Neural progenitor cell (in vitro differentiated cells): ENCODE results near the gene MERTK. TPM values are rescaled to one million over a fixed set of nuclear protein-coding genes. Genes with fewer than 3 reads are reported as not detected.

Experiments
- DNase-seq: peaks from one replicate; pipeline ENCODE4 v3.0.0-alpha.2; 2016; ENCODE audit warnings: low spot score
- H2AFZ ChIP-seq: fragments of 200-600 bp; sonication (generic); replicated peaks from 2 replicates; pipeline ENCODE4 v1.6.1; 2016; ENCODE audit warnings: antibody characterized with exemption
- H3F3A ChIP-seq: fragments of 200-600 bp; sonication (generic); 2 replicates; pipeline ENCODE4 v1.6.1; 2016; ENCODE audit warnings: antibody characterized with exemption, low read depth
- H3K27ac ChIP-seq: fragments of 200-600 bp; sonication (generic); 2 replicates; pipeline ENCODE4 v1.5.1; 2016; ENCODE audit warnings: mild to moderate bottlenecking
- H3K27me3 ChIP-seq: fragments of 200-600 bp; sonication (generic); 2 replicates; pipeline ENCODE4 v1.6.1; 2016; ENCODE audit warnings: mild to moderate bottlenecking, moderate library complexity
- H3K36me3 ChIP-seq: fragments of 200-600 bp; sonication (generic); 2 replicates; pipeline ENCODE4 v1.5.1; 2016
- H3K4me1 ChIP-seq: fragments of 200-600 bp; sonication (generic); 2 replicates; pipeline ENCODE4 v1.6.1; 2016; ENCODE audit warnings: mixed run types
- H3K4me2 ChIP-seq: fragments of 200-600 bp; sonication (generic); 2 replicates; pipeline ENCODE4 v1.6.1; 2016
- H3K4me3 ChIP-seq: fragments of 200-600 bp; sonication (generic); 2 replicates; pipeline ENCODE4 v1.5.1; 2016
- H3K79me2 ChIP-seq: fragments of 200-600 bp; sonication (generic); 2 replicates; pipeline ENCODE4 v1.6.1; 2016; ENCODE audit warnings: low read depth
- H3K9ac ChIP-seq: fragments of 200-600 bp; sonication (generic); 2 replicates; pipeline ENCODE4 v1.6.1; 2016
- H3K9me3 ChIP-seq: fragments of 200-600 bp; sonication (generic); 2 replicates; pipeline ENCODE4 v1.5.1; 2016; ENCODE audit warnings: low read depth
- H4K20me1 ChIP-seq: fragments of 200-600 bp; sonication (generic); 2 replicates; pipeline ENCODE4 v1.6.1; 2016; ENCODE audit warnings: low read depth
- H3K27ac Mint-ChIP-seq: 3 replicates; pipeline ENCODE4 v1.8.0; 2021; ENCODE audit warnings: mixed read lengths
- H3K27me3 Mint-ChIP-seq: 2 replicates; pipeline ENCODE4 v1.8.0; 2022; ENCODE audit warnings: low read depth, mild to moderate bottlenecking, inconsistent platforms, moderate library complexity, mixed read lengths; ENCODE audit not compliant: insufficient read depth
- H3K36me3 Mint-ChIP-seq: 3 replicates; pipeline ENCODE4 v1.8.0; 2021; ENCODE audit warnings: mixed read lengths
- H3K4me1 Mint-ChIP-seq: 3 replicates; pipeline ENCODE4 v1.8.0; 2021; ENCODE audit warnings: mixed read lengths
- H3K4me3 Mint-ChIP-seq: 3 replicates; pipeline ENCODE4 v1.8.0; 2021; ENCODE audit warnings: mild to moderate bottlenecking, moderate library complexity, mixed read lengths
- H3K9me3 Mint-ChIP-seq: 3 replicates; pipeline ENCODE4 v1.8.0; 2020; ENCODE audit warnings: mixed read lengths
- EZH2 ChIP-seq: fragments of 200-600 bp; sonication (generic); IDR thresholded peaks from 2 replicates; pipeline ENCODE4 v1.6.1; 2017; ENCODE audit warnings: antibody characterized with exemption, mild to moderate bottlenecking, moderate library complexity
- EZH2phosphoT487 ChIP-seq: fragments of 200-600 bp; sonication (generic); IDR thresholded peaks from 2 replicates; pipeline ENCODE4 v1.6.1; 2017; ENCODE audit warnings: antibody characterized with exemption
- total RNA-seq: library from RNA; depleted of rRNA; stranded (reverse); fragments of >200 nt; gene quantifications from 2 replicates; pipeline ENCODE4 v1.2.3, GENCODE V29; 2015; ENCODE audit warnings: low replicate concordance
- TF ChIP-seq, protein P1 (sequence below): fragments of 200-600 bp; sonication (generic); IDR thresholded peaks from 2 replicates; pipeline ENCODE4 v1.5.1; 2017; ENCODE audit warnings: antibody characterized with exemption, mild to moderate bottlenecking

Gene MERTK
- total RNA-seq, 1 donor from 2014 or later: 6.1 TPM

DNA sequence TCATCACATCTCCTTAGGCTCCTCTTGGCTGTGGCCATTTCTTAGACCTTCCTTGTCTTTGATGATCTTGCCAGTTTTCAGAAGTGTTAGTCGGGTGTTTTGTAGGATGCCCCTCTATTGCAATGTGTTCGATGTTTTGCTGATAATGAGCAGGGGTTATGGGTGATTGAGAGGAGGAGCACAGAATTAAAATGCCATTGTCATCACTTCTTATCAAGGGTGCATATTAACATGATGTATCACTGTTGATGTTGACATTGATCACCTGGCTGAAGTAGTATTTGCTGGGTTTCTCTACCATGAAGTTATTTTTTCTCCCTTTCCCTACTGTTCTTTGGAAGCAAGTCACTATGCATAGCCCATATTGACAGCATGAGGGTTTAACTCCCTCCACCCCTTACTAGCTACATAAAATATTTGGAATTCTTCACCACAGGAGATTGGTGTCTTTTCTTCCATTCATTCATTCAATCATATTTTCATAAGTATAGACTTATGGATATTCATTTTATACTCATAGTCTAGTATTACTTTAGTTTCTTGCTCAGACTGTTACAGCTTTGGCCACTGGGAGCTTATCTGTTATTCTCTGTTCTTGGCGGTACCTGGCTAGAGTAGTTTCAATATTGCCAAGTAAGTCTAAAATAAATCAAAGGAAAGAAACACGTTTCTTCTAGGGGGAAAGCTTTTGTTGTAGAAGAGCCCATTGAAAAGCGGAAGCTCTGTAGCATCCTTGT is 102.2 kb downstream of the MERTK start:
- H3K4me3 ChIP-seq: no peak overlapping the region
- Mint-ChIP-seq H3K36me3 (peaks cover 28% of the 10 kb centered on the region), H3K4me3 (no peak overlapping the region), H3K4me1 (peaks cover 7% of the 10 kb centered on the region), H3K27me3 (no peaks in the 10 kb centered on the region), H3K27ac (no peak overlapping the region), H3K9me3 (no peaks in the 10 kb centered on the region)
- H3K9ac ChIP-seq: no peak overlapping the region
- H3K4me1 ChIP-seq: peaks cover 10% of the 10 kb centered on the region
- H3K9me3 ChIP-seq: no peaks in the 10 kb centered on the region
- H3K36me3 ChIP-seq: no peaks in the 10 kb centered on the region
- no peak for TF ChIP-seq EZH2phosphoT487
- TF ChIP-seq, protein P1, sequence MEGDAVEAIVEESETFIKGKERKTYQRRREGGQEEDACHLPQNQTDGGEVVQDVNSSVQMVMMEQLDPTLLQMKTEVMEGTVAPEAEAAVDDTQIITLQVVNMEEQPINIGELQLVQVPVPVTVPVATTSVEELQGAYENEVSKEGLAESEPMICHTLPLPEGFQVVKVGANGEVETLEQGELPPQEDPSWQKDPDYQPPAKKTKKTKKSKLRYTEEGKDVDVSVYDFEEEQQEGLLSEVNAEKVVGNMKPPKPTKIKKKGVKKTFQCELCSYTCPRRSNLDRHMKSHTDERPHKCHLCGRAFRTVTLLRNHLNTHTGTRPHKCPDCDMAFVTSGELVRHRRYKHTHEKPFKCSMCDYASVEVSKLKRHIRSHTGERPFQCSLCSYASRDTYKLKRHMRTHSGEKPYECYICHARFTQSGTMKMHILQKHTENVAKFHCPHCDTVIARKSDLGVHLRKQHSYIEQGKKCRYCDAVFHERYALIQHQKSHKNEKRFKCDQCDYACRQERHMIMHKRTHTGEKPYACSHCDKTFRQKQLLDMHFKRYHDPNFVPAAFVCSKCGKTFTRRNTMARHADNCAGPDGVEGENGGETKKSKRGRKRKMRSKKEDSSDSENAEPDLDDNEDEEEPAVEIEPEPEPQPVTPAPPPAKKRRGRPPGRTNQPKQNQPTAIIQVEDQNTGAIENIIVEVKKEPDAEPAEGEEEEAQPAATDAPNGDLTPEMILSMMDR: no peak
- TF ChIP-seq EZH2: no peak
- H2AFZ ChIP-seq: no peak overlapping the region
- H3F3A ChIP-seq: no peaks in the 10 kb centered on the region
- no peaks in the 10 kb centered on the region for H3K79me2 ChIP-seq
- H3K4me2 ChIP-seq: no peak overlapping the region
- H3K27ac ChIP-seq: no peak overlapping the region
- DNase-seq: no peak
- H3K27me3 ChIP-seq: no peaks in the 10 kb centered on the region
- H4K20me1 ChIP-seq: no peaks in the 10 kb centered on the region

DNA sequence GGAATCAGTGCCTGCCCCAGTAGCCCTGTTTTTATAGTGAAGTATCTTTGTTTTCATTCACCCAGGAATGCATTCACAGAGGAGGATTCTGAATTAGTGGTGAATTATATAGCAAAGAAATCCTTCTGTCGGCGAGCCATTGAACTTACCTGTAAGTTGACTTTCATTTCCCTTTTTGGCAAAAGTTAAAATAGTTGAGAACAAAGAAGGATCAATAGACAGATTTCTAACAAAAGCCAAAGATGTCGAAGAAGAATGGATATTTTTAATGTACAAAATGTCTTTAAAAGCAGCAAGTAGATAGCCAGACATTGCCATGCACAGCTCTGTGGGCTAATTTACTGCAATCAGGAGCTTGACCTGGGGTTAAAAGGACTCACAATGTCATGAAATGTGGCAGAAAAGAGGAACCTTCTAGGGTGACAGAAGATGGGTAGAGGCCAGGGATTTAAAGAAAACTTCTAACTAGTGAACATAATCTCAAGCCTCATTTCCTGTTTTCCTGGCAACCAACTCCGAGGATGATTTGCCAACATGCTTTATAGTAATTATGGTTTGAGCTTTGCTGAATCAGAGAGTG is 102.8 kb downstream of the MERTK start:
- H4K20me1 ChIP-seq: no peaks in the 10 kb centered on the region
- no peak overlapping the region for H3K27ac ChIP-seq
- H3K36me3 Mint-ChIP-seq: peaks cover 26% of the 10 kb centered on the region
- peaks cover 10% of the 10 kb centered on the region for H3K4me1 ChIP-seq
- no peaks in the 10 kb centered on the region for H3K27me3 Mint-ChIP-seq
- no peaks in the 10 kb centered on the region for H3F3A ChIP-seq
- DNase-seq: no peak
- no peaks in the 10 kb centered on the region for H3K27me3 ChIP-seq
- H3K4me2 ChIP-seq: no peak overlapping the region
- H2AFZ ChIP-seq: no peak overlapping the region
- H3K79me2 ChIP-seq: no peaks in the 10 kb centered on the region
- no peak overlapping the region for H3K4me3 Mint-ChIP-seq
- H3K36me3 ChIP-seq: no peaks in the 10 kb centered on the region
- no peak overlapping the region for H3K9ac ChIP-seq
- H3K4me1 Mint-ChIP-seq: peaks cover 7% of the 10 kb centered on the region
- no peak overlapping the region for H3K4me3 ChIP-seq
- H3K27ac Mint-ChIP-seq: no peak overlapping the region
- no peaks in the 10 kb centered on the region for H3K9me3 Mint-ChIP-seq
- TF ChIP-seq, protein P1: no peak
- no peak for TF ChIP-seq EZH2phosphoT487
- no peak for TF ChIP-seq EZH2
- H3K9me3 ChIP-seq: no peaks in the 10 kb centered on the region

DNA sequence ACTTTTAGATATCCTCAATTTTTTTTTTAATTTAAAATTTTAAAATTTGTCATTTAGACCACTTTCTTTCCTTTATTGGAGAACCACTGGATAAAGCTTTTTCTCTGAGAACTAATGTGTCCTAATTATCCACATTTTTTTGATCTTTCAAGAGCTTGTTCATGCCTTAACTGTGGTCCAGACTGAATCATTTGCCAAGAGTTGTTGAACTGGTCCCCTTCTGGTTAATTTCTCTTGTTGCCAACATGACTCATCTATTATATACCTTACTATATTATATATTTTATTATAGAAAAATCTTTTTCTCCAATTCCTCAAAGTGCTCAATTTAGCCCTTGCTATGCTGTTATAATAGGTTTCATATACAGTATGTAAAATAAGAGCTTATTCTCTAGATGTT is 103.5 kb downstream of the MERTK start:
- Mint-ChIP-seq H3K27me3 (no peaks in the 10 kb centered on the region), H3K9me3 (no peaks in the 10 kb centered on the region), H3K4me3 (no peak overlapping the region), H3K4me1 (peaks cover 7% of the 10 kb centered on the region), H3K36me3 (peaks cover 26% of the 10 kb centered on the region), H3K27ac (no peak overlapping the region)
- Histone ChIP-seq H3K4me3 (no peak overlapping the region), H3K27ac (no peak overlapping the region), H2AFZ (no peak overlapping the region), H3K9me3 (no peaks in the 10 kb centered on the region), H3K27me3 (no peaks in the 10 kb centered on the region), H3K9ac (no peak overlapping the region), H3K4me1 (peaks cover 10% of the 10 kb centered on the region), H3K4me2 (no peak overlapping the region), H3K79me2 (no peaks in the 10 kb centered on the region), H3F3A (no peaks in the 10 kb centered on the region), H3K36me3 (no peaks in the 10 kb centered on the region), H4K20me1 (no peaks in the 10 kb centered on the region)
- TF ChIP-seq, protein P1: no peak
- TF ChIP-seq EZH2phosphoT487 (no peak), EZH2 (no peak)
- DNase-seq: no peak
